GM12892 (cell line): ENCODE measurements around the gene PDE7B.
"Not testable (repeated sequence)": the region's sequence is repeated elsewhere in the genome, so short reads cannot be mapped to it uniquely, and the experiment has no call there.

ENCODE experiments used
- DNase-seq: peaks from one replicate; pipeline ENCODE4 v3.0.0; 2011; ENCODE audit not compliant: insufficient read length
- FAIRE-seq: peaks from 2 replicates; lab custom pipeline; 2011; peaks lifted over from hg19 to GRCh38; lab: Jason Lieb, UNC
- POLR2A ChIP-seq: IDR thresholded peaks from 2 replicates; pipeline ENCODE4 v1.6.1; 2011; ENCODE audit warnings: low read depth, low read length, control low read depth
- POLR2AphosphoS5 ChIP-seq: IDR thresholded peaks from 2 replicates; pipeline ENCODE4 v1.6.1; 2011; ENCODE audit warnings: low read depth, low read length, control low read depth
- TAF1 ChIP-seq: IDR thresholded peaks from 2 replicates; pipeline ENCODE4 v1.6.1; 2011; ENCODE audit warnings: low read depth, mild to moderate bottlenecking, control low read depth, low read length, borderline replicate concordance

Gene PDE7B

GRCh38 chr6:135853227-135853626, 1.7 kb downstream of the PDE7B start:
- no peak for FAIRE-seq
- no peak for DNase-seq
- TF ChIP-seq POLR2AphosphoS5 (no peak), TAF1 (no peak), POLR2A (no peak)

GRCh38 chr6:135853986-135854385, 2.5 kb downstream of the PDE7B start:
- TF ChIP-seq TAF1: no peak
- FAIRE-seq (no peak), DNase-seq (no peak)

GRCh38 chr6:135854799-135855198, 3.3 kb downstream of the PDE7B start:
- DNase-seq: no peak
- FAIRE-seq: no peak
- TF ChIP-seq POLR2A (no peak), TAF1 (no peak), POLR2AphosphoS5 (no peak)

- no peak for FAIRE-seq
- TF ChIP-seq POLR2AphosphoS5 (no peak), POLR2A (no peak), TAF1 (no peak)
- no peak for DNase-seq
Measured at GRCh38 chr6:135858931-135859330, 7.4 kb downstream of the PDE7B start.

GRCh38 chr6:135860361-135860760, 8.9 kb downstream of the PDE7B start:
- TF ChIP-seq TAF1: no peak
- TF ChIP-seq POLR2AphosphoS5: no peak
- TF ChIP-seq POLR2A: no peak
- DNase-seq: no peak

GRCh38 chr6:135861189-135861588, 9.7 kb downstream of the PDE7B start:
- no peak for DNase-seq
- TF ChIP-seq POLR2AphosphoS5 (no peak), TAF1 (no peak), POLR2A (no peak)
- FAIRE-seq: peak; percentile 30

More at GRCh38 chr6:135860361-135860760, 8.9 kb downstream of the PDE7B start:
- FAIRE-seq: no peak

- DNase-seq, FAIRE-seq: not testable (repeated sequence)
Measured at GRCh38 chr6:135864929-135865328, 13.4 kb downstream of the PDE7B start.

- DNase-seq: no peak
- FAIRE-seq: no peak
- no peak for TF ChIP-seq TAF1
- no peak for TF ChIP-seq POLR2AphosphoS5
Measured at GRCh38 chr6:135866445-135867123, 15.1 kb downstream of the PDE7B start.

GRCh38 chr6:135867332-135867731, 15.8 kb downstream of the PDE7B start:
- DNase-seq (no peak), FAIRE-seq (no peak)
- no peak for TF ChIP-seq POLR2A
- TF ChIP-seq TAF1: no peak
- TF ChIP-seq POLR2AphosphoS5: no peak

- no peak for FAIRE-seq
- TF ChIP-seq TAF1: no peak
- TF ChIP-seq POLR2AphosphoS5: no peak
- no peak for TF ChIP-seq POLR2A
Measured at GRCh38 chr6:135869857-135870256, 18.4 kb downstream of the PDE7B start.

GRCh38 chr6:135870722-135871121, 19.2 kb downstream of the PDE7B start:
- no peak for DNase-seq

More at GRCh38 chr6:135869857-135870256, 18.4 kb downstream of the PDE7B start:
- DNase-seq: no peak

GRCh38 chr6:135871296-135871695, 19.8 kb downstream of the PDE7B start:
- TF ChIP-seq POLR2AphosphoS5 (no peak), TAF1 (no peak)
- FAIRE-seq (no peak), DNase-seq (no peak)

More at GRCh38 chr6:135870722-135871121, 19.2 kb downstream of the PDE7B start:
- FAIRE-seq: no peak
- TF ChIP-seq POLR2AphosphoS5: no peak
- no peak for TF ChIP-seq TAF1
- no peak for TF ChIP-seq POLR2A

- FAIRE-seq: no peak
- TF ChIP-seq TAF1 (no peak), POLR2AphosphoS5 (no peak), POLR2A (no peak)
- DNase-seq: no peak
Measured at GRCh38 chr6:135871878-135872277, 20.4 kb downstream of the PDE7B start.
